ENCODE measurements around the gene SLC26A8.

SLC26A8 gene

DNA sequence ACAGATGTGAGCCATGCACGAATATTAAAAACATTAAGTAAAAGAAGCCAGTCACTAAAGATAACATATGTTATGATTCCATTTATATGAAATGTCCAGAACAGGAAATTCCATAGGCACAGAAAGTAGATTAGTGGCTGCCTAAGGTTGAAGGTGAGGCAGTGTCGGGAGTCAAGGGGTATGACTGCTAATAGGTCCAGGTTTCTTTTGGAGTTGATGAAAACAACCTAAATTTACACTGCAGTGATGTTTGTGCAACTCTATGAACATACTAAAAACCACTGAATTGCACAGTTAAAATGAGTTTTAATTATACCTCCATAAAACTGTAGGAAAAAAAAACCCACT, 118.0 kb downstream of the SLC26A8 start:
- no peak for DNase-seq

- DNase-seq = no peak
Observed at GRCh38 chr6:35905841-35906498, 118.5 kb downstream of the SLC26A8 start.

DNA sequence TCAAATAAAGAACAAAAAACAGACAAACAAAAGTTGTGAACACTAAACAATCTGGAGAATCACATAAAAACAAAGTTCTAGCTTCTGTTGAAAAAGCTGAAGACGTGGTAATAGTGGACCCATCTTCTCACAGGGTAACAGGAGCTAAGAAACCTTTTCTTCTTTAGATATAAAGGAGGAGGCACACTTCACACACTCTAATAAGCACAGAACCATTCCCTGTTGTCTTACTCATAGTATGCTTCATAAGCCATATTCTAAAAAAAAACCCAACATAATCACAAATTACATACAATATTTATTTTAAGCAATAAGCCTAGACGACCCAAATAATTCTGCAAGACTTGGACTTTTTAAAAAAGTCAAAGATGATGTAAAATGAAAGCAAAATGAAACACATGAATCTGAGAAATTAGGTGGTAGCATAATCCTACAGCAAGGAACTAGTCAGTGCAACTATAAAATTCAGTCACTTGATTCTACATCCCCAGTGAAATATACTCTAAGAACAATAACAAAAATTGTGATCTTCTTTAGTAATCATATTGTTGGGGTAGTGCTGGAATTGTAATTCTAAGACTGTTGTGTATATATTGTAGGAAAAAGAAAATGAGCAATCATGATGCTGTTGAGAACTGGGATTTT, 119.2 kb downstream of the SLC26A8 start:
- DNase-seq = no peak

DNA sequence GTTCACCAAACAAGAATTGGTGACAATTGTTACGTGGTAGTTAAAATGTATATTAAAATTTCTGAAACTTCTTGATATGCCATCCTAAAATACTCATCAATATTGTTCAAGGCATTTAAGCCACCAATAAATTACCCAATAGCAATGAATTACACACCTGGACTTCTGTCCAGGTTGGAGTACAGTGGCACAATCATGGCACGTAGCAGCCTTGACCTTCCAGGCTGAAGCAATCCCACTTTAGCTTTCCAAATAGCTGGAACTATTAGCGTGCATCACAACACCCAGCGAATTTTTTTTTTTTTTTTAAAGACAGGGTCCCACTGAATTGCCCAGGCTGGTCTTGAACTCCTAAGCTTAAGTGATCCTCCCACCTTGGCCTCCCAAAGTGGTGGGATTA, 120.8 kb downstream of the SLC26A8 start:
- no peak for DNase-seq

GRCh38 chr6:35900448-35900847, 124.0 kb downstream of the SLC26A8 start:
- DNase-seq = no peak

- DNase-seq = no peak
Observed at GRCh38 chr6:35898003-35898402, 126.4 kb downstream of the SLC26A8 start.

- no peak for DNase-seq
Observed at GRCh38 chr6:35897486-35897885, 127.0 kb downstream of the SLC26A8 start.

DNA sequence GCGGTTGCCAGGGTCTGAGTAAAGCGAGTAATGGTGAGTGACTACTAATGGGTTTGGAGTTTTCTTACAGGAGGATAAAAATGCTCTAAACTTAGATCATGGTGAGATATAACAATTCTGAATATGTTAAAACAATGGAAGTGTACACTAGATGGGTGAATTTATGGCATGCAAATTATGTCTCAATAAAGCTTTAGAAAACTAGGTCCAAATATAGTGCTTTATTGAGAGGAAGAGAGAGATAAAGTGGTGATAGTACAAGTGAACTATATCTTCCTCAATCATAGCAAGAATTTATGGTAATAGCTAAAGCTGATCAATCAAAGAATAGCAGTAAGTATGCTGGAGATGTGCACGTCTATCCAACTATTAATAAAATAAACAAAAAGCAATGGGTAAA, 127.4 kb downstream of the SLC26A8 start:
- no peak for DNase-seq

DNA sequence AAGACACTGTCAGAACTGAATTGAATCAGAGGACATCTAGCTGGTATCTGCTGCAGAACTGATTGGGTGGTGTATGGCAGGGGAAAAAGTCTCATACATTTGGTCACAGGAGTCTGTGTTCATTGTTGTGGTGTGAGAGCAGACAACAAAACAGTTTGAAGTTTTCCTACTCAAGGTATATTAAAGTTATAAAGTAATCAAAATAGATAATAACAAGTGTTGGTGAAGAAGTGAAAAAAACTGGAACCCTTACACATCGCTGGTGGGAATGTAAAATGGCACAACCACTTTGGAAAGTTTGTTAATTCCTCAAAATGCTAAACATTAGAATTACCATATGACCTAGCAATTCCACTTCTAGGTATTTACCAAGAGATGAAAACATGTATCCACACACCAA, 128.2 kb downstream of the SLC26A8 start:
- no peak for DNase-seq

GRCh38 chr6:35895560-35895959, 128.9 kb downstream of the SLC26A8 start:
- DNase-seq = no peak

- DNase-seq = peak; percentile 31
Observed at GRCh38 chr6:35894776-35895175, 129.7 kb downstream of the SLC26A8 start.

All from eye (tissue), 1 donor.